ENCODE measurements around the gene PVALEF. TPM values are rescaled to one million over a fixed set of nuclear protein-coding genes. Genes with fewer than 3 reads are reported as not detected.
A peak's percentile ranks its signal among the peaks of the same experiment; 100 is the strongest.
"Not testable (repeated sequence)": the region's sequence is repeated elsewhere in the genome, so short reads cannot be mapped to it uniquely, and the experiment has no call there.

PVALEF gene
- polyA plus RNA-seq, 1 donor: 0.33 TPM

GRCh38 chr17:81221371-81221841 is 56.1 kb downstream of the PVALEF start:
- no peak for DNase-seq

- no peak for DNase-seq
Observed at GRCh38 chr17:81221842-81222619, 56.7 kb downstream of the PVALEF start.

- no peak for DNase-seq
Observed at GRCh38 chr17:81222620-81222905, 57.3 kb downstream of the PVALEF start.

GRCh38 chr17:81222906-81223761 is 57.8 kb downstream of the PVALEF start, which contains the start of gene CEP131:
Gene CEP131 (minus strand): TSS chr17:81222965. CDS start chr17:81220056, 2,909 bp downstream.
- peak; percentile 98 for DNase-seq

GRCh38 chr17:81223762-81224130 is 58.4 kb downstream of the PVALEF start:
- DNase-seq: no peak

GRCh38 chr17:81227630-81228029 is 62.3 kb downstream of the PVALEF start:
- DNase-seq: not testable (repeated sequence)

GRCh38 chr17:81228420-81228819 is 63.1 kb downstream of the PVALEF start:
- DNase-seq: no peak

- DNase-seq: no peak
Observed at GRCh38 chr17:81228834-81229665, 63.7 kb downstream of the PVALEF start.

- no peak for DNase-seq
Observed at GRCh38 chr17:81229666-81229920, 64.3 kb downstream of the PVALEF start.

- DNase-seq: no peak
Observed at GRCh38 chr17:81230043-81230820, 64.9 kb downstream of the PVALEF start.

GRCh38 chr17:81231121-81231645 is 65.9 kb downstream of the PVALEF start:
- no peak for DNase-seq

- DNase-seq: no peak
Observed at GRCh38 chr17:81231766-81232581, 66.7 kb downstream of the PVALEF start.

Other genes starting within 250 kb of the PVALEF start
- 28.4 TPM for gene CHMP6, start 173.7 kb upstream of the PVALEF start, polyA plus RNA-seq (ENCODE audit: insufficient read length)
- gene BAIAP2, start 130.4 kb upstream of the PVALEF start, polyA plus RNA-seq (ENCODE audit: insufficient read length): 37.2 TPM
- gene AATK, start 714 bp downstream of the PVALEF start, polyA plus RNA-seq (ENCODE audit: insufficient read length): 3.9 TPM
- 15.7 TPM for gene CEP131, start 57.5 kb downstream of the PVALEF start, polyA plus RNA-seq (ENCODE audit: insufficient read length)
- 18.4 TPM for gene TEPSIN, start 73.5 kb downstream of the PVALEF start, polyA plus RNA-seq (ENCODE audit: insufficient read length)
- gene NDUFAF8, start 73.8 kb downstream of the PVALEF start, polyA plus RNA-seq (ENCODE audit: insufficient read length): 39.9 TPM
- gene SLC38A10, start 129.8 kb downstream of the PVALEF start, polyA plus RNA-seq (ENCODE audit: insufficient read length): 56.3 TPM
- gene BAHCC1, start 229.9 kb downstream of the PVALEF start, polyA plus RNA-seq (ENCODE audit: insufficient read length): 17.9 TPM